ENCODE data around the gene MTRF1. TPM values are rescaled to one million over a fixed set of nuclear protein-coding genes. Genes with fewer than 3 reads are reported as not detected.

The MTRF1 gene
- total and polyA plus RNA-seq, 9 of the 15 experiments (the other 6 are each of a cell fraction or from before 2014, with no cell fraction given) = 12.5 to 33.7 (median 20.1) TPM

DNA sequence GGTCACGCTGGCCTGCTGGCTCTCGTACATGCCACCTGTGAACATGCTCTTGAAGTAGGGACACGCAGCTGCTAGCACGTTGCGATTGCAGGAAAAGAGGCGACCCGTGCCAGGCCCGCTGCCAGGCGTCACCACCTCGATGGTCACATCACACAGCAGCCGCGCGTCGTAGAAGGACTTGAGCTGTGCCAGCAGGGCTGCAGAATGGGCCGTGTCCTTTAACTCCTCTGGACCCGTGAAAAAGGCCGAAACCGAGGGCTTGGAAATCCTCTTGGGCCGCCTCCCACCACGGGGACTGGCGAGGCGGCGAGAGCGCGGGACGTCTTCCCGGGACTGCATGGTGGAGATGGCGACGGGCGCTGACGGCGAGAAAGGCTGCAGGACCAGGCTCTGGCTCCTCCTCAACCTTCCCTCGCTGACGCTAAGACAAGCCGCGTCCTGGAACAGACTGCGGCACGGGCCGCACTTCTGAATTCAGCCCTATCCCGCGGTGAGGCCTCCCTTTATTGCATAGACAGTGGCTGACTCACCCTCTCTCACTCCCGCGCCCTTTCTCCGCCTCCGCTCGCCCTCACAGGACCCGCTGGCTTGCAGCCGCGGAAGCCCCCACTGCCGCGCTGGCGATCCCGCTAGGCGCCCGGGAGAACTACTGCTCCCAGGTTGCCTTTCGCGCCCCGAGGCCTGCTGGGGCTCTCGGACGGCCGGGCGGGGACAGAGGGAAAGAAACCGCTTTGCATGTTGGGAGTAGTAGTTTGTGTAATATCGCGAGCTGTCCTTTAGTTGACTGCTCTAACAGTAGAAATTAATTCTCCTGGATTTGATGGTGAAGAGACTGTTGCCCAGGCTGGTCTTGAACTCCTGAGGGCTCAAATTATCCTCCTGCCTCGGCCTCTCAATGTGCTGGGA is 69.2 kb downstream of the MTRF1 start, which contains the start of gene KBTBD7 (continued):
- TF ChIP-seq, protein P1, sequence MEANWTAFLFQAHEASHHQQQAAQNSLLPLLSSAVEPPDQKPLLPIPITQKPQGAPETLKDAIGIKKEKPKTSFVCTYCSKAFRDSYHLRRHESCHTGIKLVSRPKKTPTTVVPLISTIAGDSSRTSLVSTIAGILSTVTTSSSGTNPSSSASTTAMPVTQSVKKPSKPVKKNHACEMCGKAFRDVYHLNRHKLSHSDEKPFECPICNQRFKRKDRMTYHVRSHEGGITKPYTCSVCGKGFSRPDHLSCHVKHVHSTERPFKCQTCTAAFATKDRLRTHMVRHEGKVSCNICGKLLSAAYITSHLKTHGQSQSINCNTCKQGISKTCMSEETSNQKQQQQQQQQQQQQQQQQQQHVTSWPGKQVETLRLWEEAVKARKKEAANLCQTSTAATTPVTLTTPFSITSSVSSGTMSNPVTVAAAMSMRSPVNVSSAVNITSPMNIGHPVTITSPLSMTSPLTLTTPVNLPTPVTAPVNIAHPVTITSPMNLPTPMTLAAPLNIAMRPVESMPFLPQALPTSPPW (CRISPR knock-in tag; IDR thresholded peaks at IDR 0.05) = peak; percentile 88
- TF ChIP-seq TARDBP (IDR thresholded peaks at IDR 0.05) (no peak), ZBTB8A (IDR thresholded peaks at IDR 0.05; ENCODE audit: partially characterized antibody) (no peak), CBX2 (IDR thresholded peaks at IDR 0.05; ENCODE audit: insufficient read depth, low read length, poor library complexity, severe bottlenecking) (no peak), BCLAF1 (IDR thresholded peaks at IDR 0.05; ENCODE audit: borderline replicate concordance in 1 of 2, control insufficient read depth in 1 of 2, low read depth in 2 of 2, low read length in 1 of 2) (peak in 1 of 2 experiments; percentile 73; a peak in 2 of 4 replicates), E4F1 (CRISPR knock-in tag; IDR thresholded peaks at IDR 0.05; ENCODE audit: borderline replicate concordance) (no peak), CHAMP1 (IDR thresholded peaks at IDR 0.05) (no peak), PTTG1 (tag; IDR thresholded peaks at IDR 0.05; ENCODE audit: low read depth) (no peak), HES1 (IDR thresholded peaks at IDR 0.05; ENCODE audit: low read depth) (no peak)
- TF ChIP-seq, protein P2, sequence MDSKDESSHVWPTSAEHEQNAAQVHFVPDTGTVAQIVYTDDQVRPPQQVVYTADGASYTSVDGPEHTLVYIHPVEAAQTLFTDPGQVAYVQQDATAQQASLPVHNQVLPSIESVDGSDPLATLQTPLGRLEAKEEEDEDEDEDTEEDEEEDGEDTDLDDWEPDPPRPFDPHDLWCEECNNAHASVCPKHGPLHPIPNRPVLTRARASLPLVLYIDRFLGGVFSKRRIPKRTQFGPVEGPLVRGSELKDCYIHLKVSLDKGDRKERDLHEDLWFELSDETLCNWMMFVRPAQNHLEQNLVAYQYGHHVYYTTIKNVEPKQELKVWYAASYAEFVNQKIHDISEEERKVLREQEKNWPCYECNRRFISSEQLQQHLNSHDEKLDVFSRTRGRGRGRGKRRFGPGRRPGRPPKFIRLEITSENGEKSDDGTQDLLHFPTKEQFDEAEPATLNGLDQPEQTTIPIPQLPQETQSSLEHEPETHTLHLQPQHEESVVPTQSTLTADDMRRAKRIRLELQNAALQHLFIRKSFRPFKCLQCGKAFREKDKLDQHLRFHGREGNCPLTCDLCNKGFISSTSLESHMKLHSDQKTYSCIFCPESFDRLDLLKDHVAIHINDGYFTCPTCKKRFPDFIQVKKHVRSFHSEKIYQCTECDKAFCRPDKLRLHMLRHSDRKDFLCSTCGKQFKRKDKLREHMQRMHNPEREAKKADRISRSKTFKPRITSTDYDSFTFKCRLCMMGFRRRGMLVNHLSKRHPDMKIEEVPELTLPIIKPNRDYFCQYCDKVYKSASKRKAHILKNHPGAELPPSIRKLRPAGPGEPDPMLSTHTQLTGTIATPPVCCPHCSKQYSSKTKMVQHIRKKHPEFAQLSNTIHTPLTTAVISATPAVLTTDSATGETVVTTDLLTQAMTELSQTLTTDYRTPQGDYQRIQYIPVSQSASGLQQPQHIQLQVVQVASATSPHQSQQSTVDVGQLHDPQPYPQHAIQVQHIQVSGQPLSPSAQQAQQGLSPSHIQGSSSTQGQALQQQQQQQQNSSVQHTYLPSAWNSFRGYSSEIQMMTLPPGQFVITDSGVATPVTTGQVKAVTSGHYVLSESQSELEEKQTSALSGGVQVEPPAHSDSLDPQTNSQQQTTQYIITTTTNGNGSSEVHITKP (IDR thresholded peaks at IDR 0.05; ENCODE audit: partially characterized antibody) = no peak
